ENCODE data around the gene PDZD4.

Gene PDZD4

DNA sequence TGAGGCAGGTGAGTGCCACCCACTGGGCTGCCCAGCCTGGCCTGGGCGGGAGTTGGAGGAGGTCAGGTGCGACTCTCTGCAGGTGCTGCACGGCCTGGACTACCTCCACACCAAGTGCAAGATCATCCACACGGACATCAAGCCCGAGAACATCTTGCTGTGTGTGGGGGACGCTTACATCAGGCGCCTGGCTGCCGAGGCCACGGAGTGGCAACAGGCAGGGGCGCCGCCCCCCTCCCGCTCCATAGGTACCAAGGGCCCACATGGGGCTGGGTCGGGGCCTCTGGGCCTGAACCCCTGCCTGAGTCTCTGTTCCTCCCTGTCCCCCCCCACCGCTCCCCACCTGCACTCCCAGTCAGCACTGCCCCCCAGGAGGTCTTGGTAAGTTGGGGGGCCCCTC, 47.5 kb downstream of the PDZD4 start:
- no peak overlapping the region for H3K4me3 ChIP-seq (ENCODE audit: low read length)
- peaks cover 12% of the 10 kb centered on the region for H3K4me1 ChIP-seq (ENCODE audit: control insufficient read depth, insufficient read depth, low read length)
- H3K9ac ChIP-seq (ENCODE audit: low read length) = no peak overlapping the region
- no peaks in the 10 kb centered on the region for H3K9me3 ChIP-seq (ENCODE audit: control insufficient read depth, low read length)
- H3K27me3 ChIP-seq (ENCODE audit: control insufficient read depth, insufficient read depth, low read length) = no peaks in the 10 kb centered on the region
- no peaks in the 10 kb centered on the region for H3K36me3 ChIP-seq (ENCODE audit: control insufficient read depth, insufficient read depth, low read length)

GRCh38 chrX:153782313-153782712, 48.0 kb downstream of the PDZD4 start:
- H3K4me3 ChIP-seq (ENCODE audit: low read length) = no peak overlapping the region

DNA sequence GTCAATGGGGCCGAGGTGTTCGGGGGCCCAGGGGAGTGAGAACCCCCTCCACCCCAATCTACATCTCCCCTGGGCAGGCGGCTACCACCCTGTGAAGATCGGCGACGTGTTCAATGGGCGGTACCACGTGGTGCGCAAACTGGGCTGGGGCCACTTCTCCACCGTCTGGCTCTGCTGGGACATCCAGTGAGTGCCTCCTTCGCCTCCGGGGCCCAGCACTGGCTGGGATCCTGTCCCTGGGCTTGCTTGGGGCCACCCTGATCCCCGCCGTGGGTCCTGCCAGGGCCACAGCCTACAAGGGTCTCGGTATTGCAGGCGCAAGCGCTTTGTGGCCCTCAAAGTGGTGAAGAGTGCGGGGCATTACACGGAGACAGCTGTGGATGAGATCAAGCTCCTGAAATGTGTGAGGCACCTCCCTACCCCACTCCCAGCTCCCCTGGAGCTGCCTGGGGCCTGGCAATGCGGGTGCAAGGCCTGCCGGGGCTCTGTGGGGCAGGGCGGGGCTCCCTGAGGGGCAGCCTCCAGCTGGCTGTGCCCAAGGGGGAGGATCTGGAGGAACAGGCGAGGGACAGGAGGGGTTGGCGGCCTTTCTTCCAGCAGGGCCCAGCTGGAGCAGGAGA, 48.8 kb downstream of the PDZD4 start:
- no peak overlapping the region for H3K4me3 ChIP-seq (ENCODE audit: low read length)
- no peak overlapping the region for H3K9ac ChIP-seq (ENCODE audit: low read length)
- H3K9me3 ChIP-seq (ENCODE audit: control insufficient read depth, low read length) = no peaks in the 10 kb centered on the region
- H3K27me3 ChIP-seq (ENCODE audit: control insufficient read depth, insufficient read depth, low read length) = no peaks in the 10 kb centered on the region
- H3K36me3 ChIP-seq (ENCODE audit: control insufficient read depth, insufficient read depth, low read length) = no peaks in the 10 kb centered on the region
- H3K4me1 ChIP-seq (ENCODE audit: control insufficient read depth, insufficient read depth, low read length) = peaks cover 12% of the 10 kb centered on the region

More at GRCh38 chrX:153782313-153782712, 48.0 kb downstream of the PDZD4 start:
- Histone ChIP-seq H3K4me1 (ENCODE audit: control insufficient read depth, insufficient read depth, low read length) (peaks cover 12% of the 10 kb centered on the region), H3K9ac (ENCODE audit: low read length) (no peak overlapping the region), H3K9me3 (ENCODE audit: control insufficient read depth, low read length) (no peaks in the 10 kb centered on the region), H3K27me3 (ENCODE audit: control insufficient read depth, insufficient read depth, low read length) (no peaks in the 10 kb centered on the region), H3K36me3 (ENCODE audit: control insufficient read depth, insufficient read depth, low read length) (no peaks in the 10 kb centered on the region)

DNA sequence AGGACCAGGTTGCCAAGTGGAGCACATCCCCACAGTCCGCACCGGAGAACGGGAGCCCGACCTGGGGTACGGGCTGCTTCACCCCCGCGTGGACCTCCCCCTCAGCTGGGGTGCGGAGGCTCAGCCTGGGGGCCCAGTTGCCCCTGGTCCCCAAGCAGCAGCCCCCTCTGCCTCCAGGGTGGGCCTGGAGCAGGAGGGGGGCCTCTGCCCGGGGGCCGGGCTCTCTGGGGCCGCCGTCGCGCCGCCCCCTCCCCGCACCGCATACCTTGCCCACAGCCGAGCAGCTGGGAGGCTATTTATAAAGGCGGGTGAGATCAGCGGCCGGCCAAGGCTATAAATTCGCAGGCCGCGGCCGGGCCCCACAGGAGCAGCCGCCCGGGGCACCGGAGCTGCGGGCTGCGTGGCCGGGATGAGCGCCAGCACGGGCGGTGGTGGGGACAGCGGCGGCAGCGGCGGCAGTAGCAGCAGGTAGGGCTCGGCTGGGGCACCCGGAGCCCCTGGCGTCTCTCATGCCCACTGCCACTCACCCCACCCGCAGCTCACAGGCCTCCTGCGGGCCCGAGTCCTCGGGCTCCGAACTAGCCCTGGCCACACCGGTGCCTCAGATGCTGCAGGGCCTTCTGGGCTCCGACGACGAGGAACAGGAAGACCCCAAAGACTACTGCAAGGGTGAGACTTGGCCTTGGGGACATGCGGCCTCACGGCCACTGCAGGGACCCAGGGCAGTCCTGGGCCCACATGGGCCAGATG, 49.5 kb downstream of the PDZD4 start, which contains the start of gene SRPK3:
Gene SRPK3 (plus strand): TSS at position 364 of the 750 bp plus-strand sequence. CDS start 46 bp downstream, at position 410.
- no peak within 1 kb of the TSS for H3K4me3 ChIP-seq (ENCODE audit: low read length)
- peaks cover 12% of the 10 kb centered on the region for H3K4me1 ChIP-seq (ENCODE audit: control insufficient read depth, insufficient read depth, low read length)
- no peaks in the 10 kb centered on the region for H3K9me3 ChIP-seq (ENCODE audit: control insufficient read depth, low read length)
- no peak within 1 kb of the TSS for H3K9ac ChIP-seq (ENCODE audit: low read length)
- H3K36me3 ChIP-seq (ENCODE audit: control insufficient read depth, insufficient read depth, low read length) = no peaks in the 10 kb centered on the region
- H3K27me3 ChIP-seq (ENCODE audit: control insufficient read depth, insufficient read depth, low read length) = no peaks in the 10 kb centered on the region

- Histone ChIP-seq H3K9ac (ENCODE audit: low read length) (no peak overlapping the region), H3K27me3 (ENCODE audit: control insufficient read depth, insufficient read depth, low read length) (no peaks in the 10 kb centered on the region), H3K36me3 (ENCODE audit: control insufficient read depth, insufficient read depth, low read length) (no peaks in the 10 kb centered on the region), H3K9me3 (ENCODE audit: control insufficient read depth, low read length) (no peaks in the 10 kb centered on the region), H3K4me3 (ENCODE audit: low read length) (no peak overlapping the region), H3K4me1 (ENCODE audit: control insufficient read depth, insufficient read depth, low read length) (peaks cover 12% of the 10 kb centered on the region)
Observed at GRCh38 chrX:153779891-153780677, 50.3 kb downstream of the PDZD4 start.

GRCh38 chrX:153778684-153779101, 51.7 kb downstream of the PDZD4 start:
- peaks cover 12% of the 10 kb centered on the region for H3K4me1 ChIP-seq (ENCODE audit: control insufficient read depth, insufficient read depth, low read length)
- H3K9me3 ChIP-seq (ENCODE audit: control insufficient read depth, low read length) = no peaks in the 10 kb centered on the region
- H3K27me3 ChIP-seq (ENCODE audit: control insufficient read depth, insufficient read depth, low read length) = no peaks in the 10 kb centered on the region
- no peak overlapping the region for H3K4me3 ChIP-seq (ENCODE audit: low read length)
- no peak overlapping the region for H3K9ac ChIP-seq (ENCODE audit: low read length)
- no peaks in the 10 kb centered on the region for H3K36me3 ChIP-seq (ENCODE audit: control insufficient read depth, insufficient read depth, low read length)

- Histone ChIP-seq H3K4me1 (ENCODE audit: control insufficient read depth, insufficient read depth, low read length) (peaks cover 12% of the 10 kb centered on the region), H3K27me3 (ENCODE audit: control insufficient read depth, insufficient read depth, low read length) (no peaks in the 10 kb centered on the region), H3K9me3 (ENCODE audit: control insufficient read depth, low read length) (no peaks in the 10 kb centered on the region), H3K36me3 (ENCODE audit: control insufficient read depth, insufficient read depth, low read length) (no peaks in the 10 kb centered on the region), H3K4me3 (ENCODE audit: low read length) (no peak overlapping the region), H3K9ac (ENCODE audit: low read length) (no peak overlapping the region)
Observed at GRCh38 chrX:153778181-153778580, 52.2 kb downstream of the PDZD4 start.

DNA sequence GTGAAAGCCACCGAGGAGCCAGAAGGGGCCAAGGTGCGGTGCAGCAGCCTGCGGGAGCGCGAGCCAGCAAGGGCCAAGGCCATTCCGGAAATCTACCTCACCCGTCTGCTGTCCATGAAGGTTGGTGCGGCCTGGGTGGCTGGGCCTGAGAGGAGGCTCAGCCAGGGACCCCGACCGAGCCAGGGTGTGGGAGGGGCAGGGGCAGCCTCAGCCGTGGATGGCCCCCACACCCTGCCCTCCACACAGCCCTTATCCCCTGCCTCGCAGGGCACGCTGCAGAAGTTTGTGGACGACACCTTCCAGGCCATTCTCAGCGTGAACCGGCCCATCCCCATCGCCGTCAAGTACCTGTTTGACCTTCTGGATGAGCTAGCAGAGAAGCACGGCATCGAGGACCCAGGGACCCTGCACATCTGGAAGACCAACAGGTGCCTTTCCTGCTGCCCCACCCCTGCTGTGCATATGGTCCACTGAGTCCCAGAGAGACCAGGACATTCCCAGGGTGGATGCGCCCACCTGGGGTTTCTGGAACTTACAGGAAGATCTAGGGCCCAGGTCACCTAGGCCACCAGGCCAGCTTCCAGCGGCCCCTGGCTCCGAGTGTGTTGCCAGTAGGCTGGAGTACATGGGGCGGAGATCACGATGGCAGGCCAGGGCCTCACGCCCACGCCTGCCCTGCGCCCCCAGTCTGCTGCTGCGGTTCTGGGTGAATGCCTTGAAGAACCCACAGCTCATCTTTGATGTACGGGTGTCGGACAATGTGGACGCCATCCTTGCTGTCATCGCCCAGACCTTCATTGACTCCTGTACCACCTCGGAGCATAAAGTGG, 52.9 kb downstream of the PDZD4 start:
- no peak overlapping the region for H3K9ac ChIP-seq (ENCODE audit: low read length)
- H3K27me3 ChIP-seq (ENCODE audit: control insufficient read depth, insufficient read depth, low read length) = no peaks in the 10 kb centered on the region

GRCh38 chrX:153776611-153777045, 53.7 kb downstream of the PDZD4 start:
- no peak overlapping the region for H3K9ac ChIP-seq (ENCODE audit: low read length)
- H3K36me3 ChIP-seq (ENCODE audit: control insufficient read depth, insufficient read depth, low read length) = no peaks in the 10 kb centered on the region
- no peaks in the 10 kb centered on the region for H3K9me3 ChIP-seq (ENCODE audit: control insufficient read depth, low read length)
- no peak overlapping the region for H3K4me3 ChIP-seq (ENCODE audit: low read length)
- peaks cover 9% of the 10 kb centered on the region for H3K4me1 ChIP-seq (ENCODE audit: control insufficient read depth, insufficient read depth, low read length)
- no peaks in the 10 kb centered on the region for H3K27me3 ChIP-seq (ENCODE audit: control insufficient read depth, insufficient read depth, low read length)

More for the DNA sequence above, 52.9 kb downstream of the PDZD4 start:
- Histone ChIP-seq H3K36me3 (ENCODE audit: control insufficient read depth, insufficient read depth, low read length) (no peaks in the 10 kb centered on the region), H3K4me1 (ENCODE audit: control insufficient read depth, insufficient read depth, low read length) (peaks cover 12% of the 10 kb centered on the region), H3K9me3 (ENCODE audit: control insufficient read depth, low read length) (no peaks in the 10 kb centered on the region), H3K4me3 (ENCODE audit: low read length) (no peak overlapping the region)

GRCh38 chrX:153776120-153776599, 54.2 kb downstream of the PDZD4 start:
- Histone ChIP-seq H3K9ac (ENCODE audit: low read length) (no peak overlapping the region), H3K27me3 (ENCODE audit: control insufficient read depth, insufficient read depth, low read length) (no peaks in the 10 kb centered on the region), H3K4me3 (ENCODE audit: low read length) (no peak overlapping the region), H3K4me1 (ENCODE audit: control insufficient read depth, insufficient read depth, low read length) (peaks cover 7% of the 10 kb centered on the region), H3K9me3 (ENCODE audit: control insufficient read depth, low read length) (no peaks in the 10 kb centered on the region), H3K36me3 (ENCODE audit: control insufficient read depth, insufficient read depth, low read length) (no peaks in the 10 kb centered on the region)

GRCh38 chrX:153775293-153776119, 54.8 kb downstream of the PDZD4 start:
- Histone ChIP-seq H3K4me3 (ENCODE audit: low read length) (no peak overlapping the region), H3K4me1 (ENCODE audit: control insufficient read depth, insufficient read depth, low read length) (peaks cover 3% of the 10 kb centered on the region), H3K9me3 (ENCODE audit: control insufficient read depth, low read length) (no peaks in the 10 kb centered on the region), H3K27me3 (ENCODE audit: control insufficient read depth, insufficient read depth, low read length) (no peaks in the 10 kb centered on the region), H3K36me3 (ENCODE audit: control insufficient read depth, insufficient read depth, low read length) (no peaks in the 10 kb centered on the region), H3K9ac (ENCODE audit: low read length) (no peak overlapping the region)

All from mucosa of stomach (tissue), 1 donor.